K562 (cell line): ENCODE results near the gene EXOSC9. TPM values are rescaled to one million over a fixed set of nuclear protein-coding genes. Genes with fewer than 3 reads are reported as not detected.

Experiments used
- ATAC-seq: fragments of 200-7000 bp; cut with Tn5 transposase; 3 replicates; pipeline ENCODE4 v1.9.1; 2020; ENCODE audit warnings: moderate library complexity
- BruUV-seq: library from RNA; stranded (reverse); fragments of 400-500 nt; replicated peaks from 2 replicates; lab custom pipeline; 2021; lab: Mats Ljungman, UMichigan
- CTCF ChIA-PET: fragments of 300-600 bp; formaldehyde crosslinking; extraction: SDS; loops from one replicate; lab custom pipeline; 2021; ENCODE audit warnings: low intra/inter-chr PET ratio; lab: Yijun Ruan, JAX
- POLR2A ChIA-PET: fragments of 300-600, 350-650 bp; sonication (Branson Sonifier 250); formaldehyde crosslinking; extraction: SDS; loops from one replicate; lab custom pipeline; 2021; ENCODE audit warnings: antibody characterized with exemption, inconsistent platforms; lab: Yijun Ruan, JAX
- DNase-seq, 4 experiments: peaks; one replicate each; pipeline versions ENCODE4 v3.0.0 to v3.0.0-alpha.2; 2011 to 2018; ENCODE audit warnings: low spot score in 3 of 4, mixed read lengths in 3 of 4; ENCODE audit errors: extremely low read depth in 1 of 4
- FAIRE-seq: peaks from 2 replicates; lab custom pipeline; 2011; peaks lifted over from hg19 to GRCh38; lab: Jason Lieb, UNC
- H2AFZ ChIP-seq: 2 replicates; pipeline ENCODE4 v1.6.0; 2011; ENCODE audit warnings: low read depth, low read length, control low read depth, inconsistent platforms
- H3K27ac ChIP-seq: fragments of 200-600 bp; 3 replicates; pipeline ENCODE4 v1.8.0; 2011; ENCODE audit warnings: low read depth, mild to moderate bottlenecking, control low read depth, inconsistent platforms, low read length, moderate library complexity, mixed read lengths; ENCODE audit errors: extremely low read depth
- H3K27me3 ChIP-seq, 2 experiments: fragments of 300-600 bp in 1 of 2; 2 replicates in 1 of 2; 3 replicates in 1 of 2; pipeline versions ENCODE4 v1.6.0 to v1.8.0; 2011; ENCODE audit warnings: inconsistent platforms in 2 of 2, low read length in 2 of 2, mild to moderate bottlenecking in 1 of 2, mixed read lengths in 1 of 2, moderate library complexity in 1 of 2; ENCODE audit not compliant: control insufficient read depth in 2 of 2, insufficient read depth in 2 of 2
- H3K36me3 ChIP-seq: fragments of 300-600 bp; 3 replicates; pipeline ENCODE4 v1.8.0; 2011; ENCODE audit warnings: mild to moderate bottlenecking, low read length, inconsistent platforms; ENCODE audit not compliant: control insufficient read depth, insufficient read depth
- H3K4me1 ChIP-seq, 2 experiments: fragments of 200-600 bp in 1 of 2; replicated peaks in 1 of 2; 2 replicates in 1 of 2; 3 replicates in 1 of 2; pipeline versions ENCODE4 v1.5.1 to v1.8.0; 2011; ENCODE audit warnings: inconsistent platforms in 2 of 2, low read length in 2 of 2, mild to moderate bottlenecking in 1 of 2, mixed read lengths in 1 of 2, moderate library complexity in 1 of 2; ENCODE audit not compliant: control insufficient read depth in 2 of 2, insufficient read depth in 2 of 2
- H3K4me2 ChIP-seq: 2 replicates; pipeline ENCODE4 v1.6.1; 2011; ENCODE audit warnings: low read length, control low read depth, inconsistent platforms, mixed read lengths; ENCODE audit not compliant: insufficient read depth
- H3K4me3 ChIP-seq: fragments of 200-600 bp; sonication (generic), shearing (Covaris generic); 2 replicates; pipeline ENCODE4 v1.5.1; 2016; ENCODE audit warnings: control low read depth, inconsistent platforms
- H3K79me2 ChIP-seq: fragments of 200-600 bp; 3 replicates; pipeline ENCODE4 v1.8.0; 2011; ENCODE audit warnings: low read length, inconsistent platforms; ENCODE audit not compliant: control insufficient read depth, insufficient read depth
- H3K9ac ChIP-seq, 2 experiments: 2 replicates each; pipeline versions ENCODE4 v1.6.0 to v1.6.1; 2011; ENCODE audit warnings: low read depth in 2 of 2, low read length in 2 of 2, control low read depth in 1 of 2, inconsistent platforms in 1 of 2, mild to moderate bottlenecking in 1 of 2, mixed read lengths in 1 of 2; ENCODE audit not compliant: insufficient read depth in 1 of 2
- H3K9me1 ChIP-seq: one replicate; pipeline ENCODE4 v1.6.0; 2011; ENCODE audit warnings: inconsistent platforms, mild to moderate bottlenecking, low read length, moderate library complexity; ENCODE audit not compliant: control insufficient read depth, insufficient read depth
- H3K9me3 ChIP-seq: replicated peaks from 2 replicates; pipeline ENCODE4 v1.5.1; 2011; ENCODE audit warnings: low read depth, low read length, inconsistent platforms; ENCODE audit not compliant: control insufficient read depth, insufficient read depth
- H4K20me1 ChIP-seq: replicated peaks from 2 replicates; pipeline ENCODE4 v1.6.1; 2011; ENCODE audit warnings: low read length, inconsistent platforms, mixed read lengths; ENCODE audit not compliant: control insufficient read depth, insufficient read depth
- ATF7 ChIP-seq: fragments of 450-650 bp; IDR thresholded peaks from 2 replicates; pipeline ENCODE4 v1.7.1; 2014; ENCODE audit warnings: mild to moderate bottlenecking, moderate library complexity
- DACH1 ChIP-seq: fragments of 450-650 bp; IDR thresholded peaks from 2 replicates; pipeline ENCODE4 v1.6.1; 2018; ENCODE audit not compliant: partially characterized antibody
- EGR1 ChIP-seq: fragments of 450-650 bp; conservative IDR thresholded peaks from 2 replicates; pipeline ENCODE4 v1.6.1; 2017; ENCODE audit warnings: mild to moderate bottlenecking
- EHMT2 ChIP-seq: fragments of 450-650 bp; IDR thresholded peaks from 2 replicates; pipeline ENCODE4 v1.6.1; 2018; ENCODE audit warnings: antibody characterized with exemption
- ILF3 ChIP-seq: fragments of 450-650 bp; IDR thresholded peaks from 2 replicates; pipeline ENCODE4 v1.6.1; 2018; ENCODE audit warnings: antibody characterized with exemption, mild to moderate bottlenecking, moderate library complexity, borderline replicate concordance
- MAFK ChIP-seq: IDR thresholded peaks from 2 replicates; pipeline ENCODE4 v1.6.1; 2011; ENCODE audit warnings: low read length, improper control_type of control experiment
- MYC ChIP-seq, 2 experiments: fragments of 250-450 bp in 1 of 2; sonication (Bioruptor Pico) in 1 of 2; IDR thresholded peaks; 2 replicates each; pipeline versions ENCODE4 v1.5.1 to v1.6.1; 2012 to 2021; ENCODE audit warnings: low read depth in 2 of 2, borderline replicate concordance in 1 of 2, improper control_type of control experiment in 1 of 2, low read length in 1 of 2, mild to moderate bottlenecking in 1 of 2, moderate library complexity in 1 of 2
- ZNF253 ChIP-seq: fragments of 250-450 bp; sonication (Bioruptor Pico); conservative IDR thresholded peaks from 2 replicates; pipeline ENCODE4 v1.6.1; 2021; ENCODE audit warnings: mild to moderate bottlenecking
- ZNF316 ChIP-seq: fragments of 450-650 bp; IDR thresholded peaks from 2 replicates; pipeline ENCODE4 v1.6.1; 2016
- WGBS: fragments of 100-300 bp; shearing (Covaris generic); methylation state at CpG from one replicate; pipeline ENCODE4 v1.1.6; 2016; ENCODE audit warnings: low coverage, mixed read lengths; ENCODE audit not compliant: insufficient coverage; ENCODE audit errors: missing lambda C conversion rate; 5-methylcytosine and 5-hydroxymethylcytosine counted together
- in situ Hi-C: fragments of 300-500 bp; cut with MboI; formaldehyde crosslinking; loops from 4 replicates; pipeline ENCODE4 v1.15.0; 2018; ENCODE audit warnings: inconsistent platforms, mixed read lengths
- intact Hi-C: fragments of 100-400 bp; cut with micrococcal nuclease; formaldehyde crosslinking; loops from 2 replicates; pipeline ENCODE4 v1.14.2; 2022
- polyA plus RNA-seq, 8 experiments: library from polyadenylated mRNA; depleted of rRNA in 4 of 8; stranded (reverse) in 5 of 8; unstranded in 3 of 8; fragments of >200 nt; fragmentation: Nextera tagmentation in 2 of 8; fragmentation: Illumina TruSeq in 1 of 8; extraction: Ambion mirVana in 2 of 8; extraction: Trizol in 1 of 8; gene quantifications; 2 replicates each; pipeline versions ENCODE4 v1.2.1 to v1.2.3, GENCODE V29; 2011 to 2014; ENCODE audit warnings: inconsistent platforms in 1 of 8, missing spikeins in 1 of 8
- total RNA-seq, 7 experiments: library from RNA; depleted of rRNA in 6 of 7; stranded (reverse); fragments of >200 nt in 6 of 7; fragmentation: Illumina TruSeq in 2 of 7; extraction: Trizol in 2 of 7; gene quantifications; 2 replicates each; pipeline versions ENCODE4 v1.2.1 to v1.2.3, GENCODE V29; 2011 to 2021; ENCODE audit warnings: low replicate concordance in 1 of 7
- TF ChIP-seq, protein P1 (sequence below): fragments of 450-650 bp; IDR thresholded peaks from 2 replicates; pipeline ENCODE4 v1.6.1; 2018; ENCODE audit not compliant: partially characterized antibody
- TF ChIP-seq, protein P2 (sequence below), 2 experiments: fragments of 450-650 bp in 1 of 2; sonication (generic) in 1 of 2; formaldehyde crosslinking in 1 of 2; IDR thresholded peaks in 1 of 2; conservative IDR thresholded peaks in 1 of 2; 2 replicates each; pipeline versions ENCODE4 v1.6.1 to v1.8.1; 2016 to 2023; ENCODE audit warnings: mild to moderate bottlenecking in 2 of 2, moderate library complexity in 2 of 2, inconsistent platforms in 1 of 2, missing genetic modification reagents in 1 of 2

EXOSC9 gene
- total and polyA plus RNA-seq, 9 of the 15 experiments (the other 6 are each of a cell fraction or from before 2014, with no cell fraction given): 64.7 to 166 (median 115) TPM

DNA sequence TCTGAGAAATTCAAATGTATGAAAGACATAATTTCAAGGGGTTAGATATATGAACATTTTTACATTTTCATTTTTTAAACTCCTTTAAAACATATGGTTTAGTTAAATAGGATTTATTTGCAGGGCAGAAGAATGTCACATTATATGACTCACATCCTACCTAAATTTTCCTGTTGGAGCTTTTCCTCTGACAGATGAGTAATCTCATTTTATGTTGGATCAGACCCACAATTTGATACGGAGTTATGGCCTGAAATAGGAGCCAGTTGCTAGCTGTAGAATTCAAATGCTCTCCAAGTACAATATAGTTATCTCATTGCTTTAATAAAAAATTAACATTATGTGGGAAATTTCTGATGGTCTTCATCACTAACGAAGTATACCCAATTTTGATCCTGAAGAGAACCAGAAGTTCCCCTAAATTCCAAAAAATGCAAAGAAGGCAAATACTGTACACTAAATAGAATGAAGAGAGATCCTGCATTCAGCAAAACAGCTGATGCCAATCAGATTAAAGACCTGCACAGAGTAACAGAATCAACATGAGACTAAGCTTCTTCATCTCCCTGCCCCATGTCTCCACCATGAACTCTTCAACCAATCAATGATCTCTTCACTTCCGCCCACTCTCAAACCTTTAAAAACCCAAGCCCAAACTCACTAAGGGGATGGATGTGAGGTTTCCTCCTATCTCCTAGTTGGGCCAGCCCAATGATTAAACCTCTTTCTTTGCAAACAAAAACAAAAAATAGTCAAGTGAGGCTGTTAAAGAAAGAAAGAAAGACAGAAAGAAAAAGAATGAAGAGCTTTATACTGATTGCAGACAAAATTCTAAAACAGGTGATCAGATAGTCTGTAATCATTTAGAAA lies 10.9 kb upstream of the EXOSC9 start:
- peak; percentile 39 to 44 (median 40) for DNase-seq
- no TSS peak for BruUV-seq
- peak; percentile 64 for FAIRE-seq

More for the DNA sequence above, 10.9 kb upstream of the EXOSC9 start:
- in situ Hi-C loops (no loop called here), intact Hi-C loops (no loop called here)
- 34% methylated on average over 3 of the region's 3 CpGs for WGBS
- ATAC-seq: peak; percentile 29
- peaks cover 5 to 31% of the 10 kb centered on the region in 2 experiments; a peak in 4 of 5 replicates for H3K4me1 ChIP-seq
- H3K36me3 ChIP-seq: no peaks in the 10 kb centered on the region
- peak overlapping the region; percentile 29; the same call in 2 of the 3 replicates for H3K27ac ChIP-seq
- H3K4me3 ChIP-seq: no peak overlapping the region
- no peaks in the 10 kb centered on the region for H3K27me3 ChIP-seq
- CTCF ChIA-PET: no interaction called here
- TF ChIP-seq DACH1: peak; percentile 31
- no peak for TF ChIP-seq ATF7
- TF ChIP-seq, protein P1, sequence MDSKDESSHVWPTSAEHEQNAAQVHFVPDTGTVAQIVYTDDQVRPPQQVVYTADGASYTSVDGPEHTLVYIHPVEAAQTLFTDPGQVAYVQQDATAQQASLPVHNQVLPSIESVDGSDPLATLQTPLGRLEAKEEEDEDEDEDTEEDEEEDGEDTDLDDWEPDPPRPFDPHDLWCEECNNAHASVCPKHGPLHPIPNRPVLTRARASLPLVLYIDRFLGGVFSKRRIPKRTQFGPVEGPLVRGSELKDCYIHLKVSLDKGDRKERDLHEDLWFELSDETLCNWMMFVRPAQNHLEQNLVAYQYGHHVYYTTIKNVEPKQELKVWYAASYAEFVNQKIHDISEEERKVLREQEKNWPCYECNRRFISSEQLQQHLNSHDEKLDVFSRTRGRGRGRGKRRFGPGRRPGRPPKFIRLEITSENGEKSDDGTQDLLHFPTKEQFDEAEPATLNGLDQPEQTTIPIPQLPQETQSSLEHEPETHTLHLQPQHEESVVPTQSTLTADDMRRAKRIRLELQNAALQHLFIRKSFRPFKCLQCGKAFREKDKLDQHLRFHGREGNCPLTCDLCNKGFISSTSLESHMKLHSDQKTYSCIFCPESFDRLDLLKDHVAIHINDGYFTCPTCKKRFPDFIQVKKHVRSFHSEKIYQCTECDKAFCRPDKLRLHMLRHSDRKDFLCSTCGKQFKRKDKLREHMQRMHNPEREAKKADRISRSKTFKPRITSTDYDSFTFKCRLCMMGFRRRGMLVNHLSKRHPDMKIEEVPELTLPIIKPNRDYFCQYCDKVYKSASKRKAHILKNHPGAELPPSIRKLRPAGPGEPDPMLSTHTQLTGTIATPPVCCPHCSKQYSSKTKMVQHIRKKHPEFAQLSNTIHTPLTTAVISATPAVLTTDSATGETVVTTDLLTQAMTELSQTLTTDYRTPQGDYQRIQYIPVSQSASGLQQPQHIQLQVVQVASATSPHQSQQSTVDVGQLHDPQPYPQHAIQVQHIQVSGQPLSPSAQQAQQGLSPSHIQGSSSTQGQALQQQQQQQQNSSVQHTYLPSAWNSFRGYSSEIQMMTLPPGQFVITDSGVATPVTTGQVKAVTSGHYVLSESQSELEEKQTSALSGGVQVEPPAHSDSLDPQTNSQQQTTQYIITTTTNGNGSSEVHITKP: peak; percentile 69
- peak; percentile 5; the same call in 1 of the 2 replicates for TF ChIP-seq ZNF316
- no peak for TF ChIP-seq ILF3
- TF ChIP-seq ZNF253 (CRISPR knock-in tag): no peak
- TF ChIP-seq, protein P2, sequence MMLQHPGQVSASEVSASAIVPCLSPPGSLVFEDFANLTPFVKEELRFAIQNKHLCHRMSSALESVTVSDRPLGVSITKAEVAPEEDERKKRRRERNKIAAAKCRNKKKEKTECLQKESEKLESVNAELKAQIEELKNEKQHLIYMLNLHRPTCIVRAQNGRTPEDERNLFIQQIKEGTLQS (IDR thresholded peaks at IDR 0.05): 0 out of 2 replicates have a peak, but pooled peaks have one; percentile 16
- TF ChIP-seq, protein P2 (CRISPR knock-in tag; conservative IDR thresholded peaks at IDR 0.05): no peak
- TF ChIP-seq MYC (IDR thresholded peaks at IDR 0.05; ENCODE audit: low read depth, low read length): no peak
- peak; percentile 23; the same call in 1 of the 2 replicates for TF ChIP-seq MYC (CRISPR knock-in tag; IDR thresholded peaks at IDR 0.05; ENCODE audit: borderline replicate concordance, low read depth)
- peak; percentile 79 for TF ChIP-seq EGR1
- no peak for TF ChIP-seq MAFK
- peak; percentile 56; the same call in 1 of the 2 replicates for TF ChIP-seq EHMT2
- no peak overlapping the region for H3K4me2 ChIP-seq
- H2AFZ ChIP-seq: 0 out of 2 replicates have a peak overlapping the region, but pooled peaks have one; percentile 0
- no peaks in the 10 kb centered on the region for H3K9me1 ChIP-seq
- H3K79me2 ChIP-seq: no peaks in the 10 kb centered on the region
- POLR2A ChIA-PET: no interaction called here
- no peaks in the 10 kb centered on the region for H4K20me1 ChIP-seq
- H3K9ac ChIP-seq: no peak overlapping the region; a peak in 1 of 4 replicates
- no peaks in the 10 kb centered on the region for H3K9me3 ChIP-seq
